HFFc6 (cell line): ENCODE data around the gene SEC23A. TPM values are rescaled to one million over a fixed set of nuclear protein-coding genes. Genes with fewer than 3 reads are reported as not detected.

Experiments
- DNase-seq: peaks from one replicate; pipeline ENCODE4 v3.0.0-alpha.2; 2018
- H3K27ac Mint-ChIP-seq: 2 replicates; pipeline ENCODE4 v1.8.0; 2020; ENCODE audit warnings: mild to moderate bottlenecking, mixed read lengths
- H3K27me3 Mint-ChIP-seq: 2 replicates; pipeline ENCODE4 v1.8.0; 2021; ENCODE audit warnings: mild to moderate bottlenecking, moderate library complexity, mixed read lengths; ENCODE audit not compliant: insufficient read depth
- H3K36me3 Mint-ChIP-seq: 2 replicates; pipeline ENCODE4 v1.8.0; 2021; ENCODE audit warnings: low read depth, mixed read lengths
- H3K4me1 Mint-ChIP-seq: 2 replicates; pipeline ENCODE4 v1.8.0; 2020; ENCODE audit warnings: low read depth, mixed read lengths
- H3K4me3 Mint-ChIP-seq: 2 replicates; pipeline ENCODE4 v1.8.0; 2020; ENCODE audit warnings: mild to moderate bottlenecking, moderate library complexity, mixed read lengths
- H3K9me3 Mint-ChIP-seq: 2 replicates; pipeline ENCODE4 v1.8.0; 2020; ENCODE audit warnings: mild to moderate bottlenecking, mixed read lengths
- total RNA-seq, 6 experiments: library from RNA; stranded (reverse); fragmentation: NEBNext Ultra II Directional; extraction: Animal tissue kit (Norgen Biotek cat#: 25700); gene quantifications; 2 replicates in 1 of 6; 3 replicates in 5 of 6; pipeline ENCODE4 v1.2.3, GENCODE V29; 2021
- TF ChIP-seq, protein P1 (sequence below): fragments of 200-600 bp; sonication (generic); IDR thresholded peaks from 2 replicates; pipeline ENCODE4 v1.5.0; 2021; ENCODE audit warnings: antibody characterized with exemption, mild to moderate bottlenecking

Gene SEC23A
- total RNA-seq, 6 experiments from 2014 or later, result 199 to 255 (median 241) TPM

DNA sequence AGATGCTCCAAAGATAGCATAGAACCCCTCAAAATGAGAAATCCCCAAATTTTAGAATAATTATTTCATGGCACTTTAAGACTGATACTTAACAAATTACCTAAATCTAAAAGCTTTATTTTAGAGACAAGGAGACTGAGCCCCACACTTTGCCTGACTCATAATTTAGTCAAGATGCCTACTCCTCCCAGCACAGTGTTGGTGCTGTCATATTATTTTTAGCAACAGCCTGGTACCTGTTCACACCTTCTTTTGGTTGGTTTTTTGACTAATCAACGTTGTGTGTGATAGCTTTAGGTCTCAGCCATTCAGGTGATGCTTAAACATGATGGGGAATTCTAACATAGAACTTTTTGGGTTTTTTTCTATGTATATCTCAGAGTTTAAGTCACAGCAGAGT lies 120.2 kb downstream of the SEC23A start:
- peaks cover 10% of the 10 kb centered on the region for H3K9me3 Mint-ChIP-seq
- H3K27me3 Mint-ChIP-seq, result peaks cover 3% of the 10 kb centered on the region
- no peak for DNase-seq
- H3K27ac Mint-ChIP-seq, result no peak overlapping the region
- peaks cover 7% of the 10 kb centered on the region for H3K36me3 Mint-ChIP-seq
- TF ChIP-seq, protein P1, sequence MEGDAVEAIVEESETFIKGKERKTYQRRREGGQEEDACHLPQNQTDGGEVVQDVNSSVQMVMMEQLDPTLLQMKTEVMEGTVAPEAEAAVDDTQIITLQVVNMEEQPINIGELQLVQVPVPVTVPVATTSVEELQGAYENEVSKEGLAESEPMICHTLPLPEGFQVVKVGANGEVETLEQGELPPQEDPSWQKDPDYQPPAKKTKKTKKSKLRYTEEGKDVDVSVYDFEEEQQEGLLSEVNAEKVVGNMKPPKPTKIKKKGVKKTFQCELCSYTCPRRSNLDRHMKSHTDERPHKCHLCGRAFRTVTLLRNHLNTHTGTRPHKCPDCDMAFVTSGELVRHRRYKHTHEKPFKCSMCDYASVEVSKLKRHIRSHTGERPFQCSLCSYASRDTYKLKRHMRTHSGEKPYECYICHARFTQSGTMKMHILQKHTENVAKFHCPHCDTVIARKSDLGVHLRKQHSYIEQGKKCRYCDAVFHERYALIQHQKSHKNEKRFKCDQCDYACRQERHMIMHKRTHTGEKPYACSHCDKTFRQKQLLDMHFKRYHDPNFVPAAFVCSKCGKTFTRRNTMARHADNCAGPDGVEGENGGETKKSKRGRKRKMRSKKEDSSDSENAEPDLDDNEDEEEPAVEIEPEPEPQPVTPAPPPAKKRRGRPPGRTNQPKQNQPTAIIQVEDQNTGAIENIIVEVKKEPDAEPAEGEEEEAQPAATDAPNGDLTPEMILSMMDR, result no peak
- H3K4me1 Mint-ChIP-seq, result no peaks in the 10 kb centered on the region
- H3K4me3 Mint-ChIP-seq, result no peak overlapping the region

- Mint-ChIP-seq H3K27me3 (peaks cover 3% of the 10 kb centered on the region), H3K4me1 (no peaks in the 10 kb centered on the region), H3K27ac (no peak overlapping the region), H3K4me3 (no peak overlapping the region), H3K9me3 (peaks cover 10% of the 10 kb centered on the region), H3K36me3 (peaks cover 7% of the 10 kb centered on the region)
- DNase-seq, result no peak
- TF ChIP-seq, protein P1, result no peak
Measured at GRCh38 chr14:38982278-38982677, 120.8 kb downstream of the SEC23A start.

Other genes starting within 250 kb of the SEC23A start
- 1 to 10 TPM; 6.6 to 9.6 (median 9.0) TPM for gene GEMIN2, start 11.1 kb upstream of the SEC23A start, total RNA-seq
- 10 to 100 TPM; 23.7 to 29.9 (median 25.4) TPM for gene TRAPPC6B, start 67.1 kb upstream of the SEC23A start, total RNA-seq
- 10 to 100 TPM; 30.1 to 44.5 (median 40.5) TPM for gene PNN, start 72.0 kb upstream of the SEC23A start, total RNA-seq
- gene MIA2, start 130.7 kb upstream of the SEC23A start, total RNA-seq, result 10 to 100 TPM; 11.5 to 16.3 (median 13.0) TPM